Measurements from ENCODE around the gene PDPK1.
A peak's percentile ranks its signal among the peaks of the same experiment; 100 is the strongest.

The PDPK1 gene

GRCh38 chr16:2507665-2508064 lies 30.2 kb upstream of the PDPK1 start:
- Histone ChIP-seq H3K4me3 (ENCODE audit: low read depth, low read length) (no peak overlapping the region), H2AFZ (ENCODE audit: low read length, unreplicated experiment) (no peak overlapping the region), H3K4me1 (ENCODE audit: control insufficient read depth, insufficient read depth, low read length, unreplicated experiment) (peaks cover 5% of the 10 kb centered on the region), H3K27ac (ENCODE audit: low read depth, low read length) (no peak overlapping the region), H3K79me2 (ENCODE audit: control insufficient read depth, insufficient read depth, low read length, unreplicated experiment) (no peaks in the 10 kb centered on the region), H3K36me3 (ENCODE audit: insufficient read depth, low read length) (no peaks in the 10 kb centered on the region), H3K27me3 (ENCODE audit: insufficient read depth, low read length) (no peaks in the 10 kb centered on the region)

GRCh38 chr16:2508722-2509400 lies 29.0 kb upstream of the PDPK1 start:
- no peaks in the 10 kb centered on the region for H3K27me3 ChIP-seq (ENCODE audit: insufficient read depth, low read length)
- no peak overlapping the region for H2AFZ ChIP-seq (ENCODE audit: low read length, unreplicated experiment)
- H3K4me1 ChIP-seq (ENCODE audit: control insufficient read depth, insufficient read depth, low read length, unreplicated experiment): no peaks in the 10 kb centered on the region
- peaks cover under 1% of the 10 kb centered on the region for H3K79me2 ChIP-seq (ENCODE audit: control insufficient read depth, insufficient read depth, low read length, unreplicated experiment)
- no peak overlapping the region for H3K27ac ChIP-seq (ENCODE audit: low read depth, low read length)
- no peaks in the 10 kb centered on the region for H3K36me3 ChIP-seq (ENCODE audit: insufficient read depth, low read length)
- H3K4me3 ChIP-seq (ENCODE audit: low read depth, low read length): no peak overlapping the region

GRCh38 chr16:2511128-2511800 lies 26.6 kb upstream of the PDPK1 start:
- no peaks in the 10 kb centered on the region for H3K36me3 ChIP-seq (ENCODE audit: insufficient read depth, low read length)
- no peaks in the 10 kb centered on the region for H3K27me3 ChIP-seq (ENCODE audit: insufficient read depth, low read length)
- peaks cover 11% of the 10 kb centered on the region for H3K4me1 ChIP-seq (ENCODE audit: control insufficient read depth, insufficient read depth, low read length, unreplicated experiment)
- H3K27ac ChIP-seq (ENCODE audit: low read depth, low read length): no peak overlapping the region
- H3K4me3 ChIP-seq (ENCODE audit: low read depth, low read length): no peak overlapping the region
- peaks cover 25% of the 10 kb centered on the region for H3K79me2 ChIP-seq (ENCODE audit: control insufficient read depth, insufficient read depth, low read length, unreplicated experiment)
- H2AFZ ChIP-seq (ENCODE audit: low read length, unreplicated experiment): no peak overlapping the region

- no peaks in the 10 kb centered on the region for H3K27me3 ChIP-seq (ENCODE audit: insufficient read depth, low read length)
- H3K4me1 ChIP-seq (ENCODE audit: control insufficient read depth, insufficient read depth, low read length, unreplicated experiment): peaks cover 20% of the 10 kb centered on the region
- H3K4me3 ChIP-seq (ENCODE audit: low read depth, low read length): no peak overlapping the region
- no peaks in the 10 kb centered on the region for H3K36me3 ChIP-seq (ENCODE audit: insufficient read depth, low read length)
- H3K79me2 ChIP-seq (ENCODE audit: control insufficient read depth, insufficient read depth, low read length, unreplicated experiment): peaks cover 34% of the 10 kb centered on the region
- H2AFZ ChIP-seq (ENCODE audit: low read length, unreplicated experiment): no peak overlapping the region
- H3K27ac ChIP-seq (ENCODE audit: low read depth, low read length): no peak overlapping the region
Measured at GRCh38 chr16:2511996-2512734, 25.7 kb upstream of the PDPK1 start.

- Histone ChIP-seq H3K36me3 (ENCODE audit: insufficient read depth, low read length) (no peaks in the 10 kb centered on the region), H3K79me2 (ENCODE audit: control insufficient read depth, insufficient read depth, low read length, unreplicated experiment) (peaks cover 41% of the 10 kb centered on the region), H3K4me1 (ENCODE audit: control insufficient read depth, insufficient read depth, low read length, unreplicated experiment) (peaks cover 24% of the 10 kb centered on the region), H3K4me3 (ENCODE audit: low read depth, low read length) (peak overlapping the region; percentile 87), H3K27me3 (ENCODE audit: insufficient read depth, low read length) (no peaks in the 10 kb centered on the region), H2AFZ (ENCODE audit: low read length, unreplicated experiment) (peak overlapping the region; percentile 48), H3K27ac (ENCODE audit: low read depth, low read length) (no peak overlapping the region)
Measured at GRCh38 chr16:2512735-2513404, 25.0 kb upstream of the PDPK1 start.

GRCh38 chr16:2513405-2514332 lies 24.2 kb upstream of the PDPK1 start, which contains the start of gene ATP6V0C:
TSS of gene ATP6V0C (plus strand) at chr16:2513952. CDS start at chr16:2514104, 152 bp downstream.
- H3K27ac ChIP-seq (ENCODE audit: low read depth, low read length): peak within 1 kb of the TSS; percentile 91
- peak within 1 kb of the TSS; percentile 48 for H2AFZ ChIP-seq (ENCODE audit: low read length, unreplicated experiment)
- H3K36me3 ChIP-seq (ENCODE audit: insufficient read depth, low read length): no peaks in the 10 kb centered on the region
- peaks cover 49% of the 10 kb centered on the region for H3K79me2 ChIP-seq (ENCODE audit: control insufficient read depth, insufficient read depth, low read length, unreplicated experiment)
- no peaks in the 10 kb centered on the region for H3K27me3 ChIP-seq (ENCODE audit: insufficient read depth, low read length)
- peaks cover 31% of the 10 kb centered on the region for H3K4me1 ChIP-seq (ENCODE audit: control insufficient read depth, insufficient read depth, low read length, unreplicated experiment)
- peak within 1 kb of the TSS; percentile 87 for H3K4me3 ChIP-seq (ENCODE audit: low read depth, low read length)

- Histone ChIP-seq H2AFZ (ENCODE audit: low read length, unreplicated experiment) (no peak overlapping the region), H3K27ac (ENCODE audit: low read depth, low read length) (peak overlapping the region; percentile 91), H3K4me1 (ENCODE audit: control insufficient read depth, insufficient read depth, low read length, unreplicated experiment) (peaks cover 39% of the 10 kb centered on the region), H3K36me3 (ENCODE audit: insufficient read depth, low read length) (no peaks in the 10 kb centered on the region), H3K79me2 (ENCODE audit: control insufficient read depth, insufficient read depth, low read length, unreplicated experiment) (peaks cover 58% of the 10 kb centered on the region), H3K4me3 (ENCODE audit: low read depth, low read length) (peak overlapping the region; percentile 87), H3K27me3 (ENCODE audit: insufficient read depth, low read length) (no peaks in the 10 kb centered on the region)
Measured at GRCh38 chr16:2514333-2515179, 23.3 kb upstream of the PDPK1 start.

GRCh38 chr16:2515180-2515851 lies 22.5 kb upstream of the PDPK1 start:
- no peaks in the 10 kb centered on the region for H3K27me3 ChIP-seq (ENCODE audit: insufficient read depth, low read length)
- H3K4me1 ChIP-seq (ENCODE audit: control insufficient read depth, insufficient read depth, low read length, unreplicated experiment): peaks cover 41% of the 10 kb centered on the region
- H3K4me3 ChIP-seq (ENCODE audit: low read depth, low read length): peak overlapping the region; percentile 87
- no peak overlapping the region for H2AFZ ChIP-seq (ENCODE audit: low read length, unreplicated experiment)
- peaks cover 62% of the 10 kb centered on the region for H3K79me2 ChIP-seq (ENCODE audit: control insufficient read depth, insufficient read depth, low read length, unreplicated experiment)
- peak overlapping the region; percentile 91 for H3K27ac ChIP-seq (ENCODE audit: low read depth, low read length)
- H3K36me3 ChIP-seq (ENCODE audit: insufficient read depth, low read length): no peaks in the 10 kb centered on the region

All from ACC112 (cell line).